HepG2 (cell line): ENCODE measurements around the gene TIMM23. TPM values are rescaled to one million over a fixed set of nuclear protein-coding genes. Genes with fewer than 3 reads are reported as not detected.
A peak's percentile ranks its signal among the peaks of the same experiment; 100 is the strongest.

Experiments used
- ASH2L ChIP-seq: fragments of 300-600, 200-600 bp; sonication (generic); IDR thresholded peaks from 2 replicates; pipeline ENCODE4 v1.7.0; 2017; ENCODE audit warnings: low read depth, mild to moderate bottlenecking, moderate library complexity, mixed read lengths, low read length; ENCODE audit not compliant: insufficient read length
- BRF2 ChIP-seq: sonication (generic); formaldehyde crosslinking; IDR thresholded peaks from 2 replicates; pipeline ENCODE4 v1.8.1; 2022; ENCODE audit warnings: mild to moderate bottlenecking, missing genetic modification reagents
- DMAP1 ChIP-seq: IDR thresholded peaks from 2 replicates; pipeline ENCODE4 v1.6.1; 2016
- GATAD1 ChIP-seq: IDR thresholded peaks from 2 replicates; pipeline ENCODE4 v1.6.1; 2016; ENCODE audit warnings: missing genetic modification reagents, missing compliant biosample characterization
- GATAD2A ChIP-seq: IDR thresholded peaks from 2 replicates; pipeline ENCODE4 v1.6.1; 2016
- NR2C2 ChIP-seq: sonication (generic); formaldehyde crosslinking; IDR thresholded peaks from 2 replicates; pipeline ENCODE4 v1.4.0; 2020; ENCODE audit warnings: missing genetic modification reagents, mild to moderate bottlenecking, moderate library complexity, borderline replicate concordance
- PRDM10 ChIP-seq: sonication (generic); formaldehyde crosslinking; IDR thresholded peaks from 2 replicates; pipeline ENCODE4 v1.4.0; 2020; ENCODE audit warnings: low read depth, missing genetic modification reagents
- SP2 ChIP-seq: sonication (generic); formaldehyde crosslinking; IDR thresholded peaks from 2 replicates; pipeline ENCODE4 v1.5.1; 2020; ENCODE audit warnings: mild to moderate bottlenecking, missing genetic modification reagents
- ZFY ChIP-seq: sonication (generic); formaldehyde crosslinking; IDR thresholded peaks from 2 replicates; pipeline ENCODE4 v1.4.0; 2020; ENCODE audit warnings: missing genetic modification reagents
- ZNF274 ChIP-seq: sonication (generic); formaldehyde crosslinking; IDR thresholded peaks from 2 replicates; pipeline ENCODE4 v1.5.1; 2020; ENCODE audit warnings: mild to moderate bottlenecking, missing genetic modification reagents
- ZNF589 ChIP-seq: sonication (generic); formaldehyde crosslinking; conservative IDR thresholded peaks from 2 replicates; pipeline ENCODE4 v1.8.0; 2022; ENCODE audit warnings: mild to moderate bottlenecking, moderate library complexity, missing genetic modification reagents
- polyA plus RNA-seq, 8 experiments: library from polyadenylated mRNA; depleted of rRNA in 3 of 8; stranded (reverse) in 7 of 8; unstranded in 1 of 8; fragments of >200 nt; fragmentation: Illumina TruSeq in 4 of 8; extraction: Trizol in 4 of 8; gene quantifications; 2 replicates each; pipeline versions ENCODE4 v1.2.1 to v1.2.3, GENCODE V29; 2011 to 2016; ENCODE audit warnings: low read depth in 4 of 8, missing spikeins in 1 of 8, mixed read lengths in 1 of 8; ENCODE audit not compliant: insufficient read depth in 1 of 8
- total RNA-seq, 5 experiments: library from RNA; depleted of rRNA; stranded (reverse); fragments of >200 nt; fragmentation: Illumina TruSeq; extraction: Trizol; gene quantifications; 2 replicates each; pipeline ENCODE4 v1.2.3, GENCODE V29; 2016; ENCODE audit warnings: low read depth in 1 of 5
- TF ChIP-seq, protein P1 (sequence below): sonication (generic); formaldehyde crosslinking; IDR thresholded peaks from 2 replicates; pipeline ENCODE4 v1.4.0; 2020; ENCODE audit warnings: missing genetic modification reagents
- TF ChIP-seq, protein P2 (sequence below): sonication (generic); formaldehyde crosslinking; IDR thresholded peaks from 2 replicates; pipeline ENCODE4 v1.4.0; 2020; ENCODE audit warnings: missing genetic modification reagents
- TF ChIP-seq, protein P3 (sequence below): sonication (generic); formaldehyde crosslinking; IDR thresholded peaks from 2 replicates; pipeline ENCODE4 v1.5.1; 2020; ENCODE audit warnings: mild to moderate bottlenecking, missing genetic modification reagents
- TF ChIP-seq, protein P4 (sequence below): sonication (generic); formaldehyde crosslinking; IDR thresholded peaks from 2 replicates; pipeline ENCODE4 v1.8.1; 2023; ENCODE audit warnings: mild to moderate bottlenecking, moderate library complexity, missing genetic modification reagents

The TIMM23 gene
- total and polyA plus RNA-seq, 2 of the 13 experiments (the other 11 are each of a cell fraction or from before 2014, with no cell fraction given), result 80.2 to 98.6 TPM

DNA sequence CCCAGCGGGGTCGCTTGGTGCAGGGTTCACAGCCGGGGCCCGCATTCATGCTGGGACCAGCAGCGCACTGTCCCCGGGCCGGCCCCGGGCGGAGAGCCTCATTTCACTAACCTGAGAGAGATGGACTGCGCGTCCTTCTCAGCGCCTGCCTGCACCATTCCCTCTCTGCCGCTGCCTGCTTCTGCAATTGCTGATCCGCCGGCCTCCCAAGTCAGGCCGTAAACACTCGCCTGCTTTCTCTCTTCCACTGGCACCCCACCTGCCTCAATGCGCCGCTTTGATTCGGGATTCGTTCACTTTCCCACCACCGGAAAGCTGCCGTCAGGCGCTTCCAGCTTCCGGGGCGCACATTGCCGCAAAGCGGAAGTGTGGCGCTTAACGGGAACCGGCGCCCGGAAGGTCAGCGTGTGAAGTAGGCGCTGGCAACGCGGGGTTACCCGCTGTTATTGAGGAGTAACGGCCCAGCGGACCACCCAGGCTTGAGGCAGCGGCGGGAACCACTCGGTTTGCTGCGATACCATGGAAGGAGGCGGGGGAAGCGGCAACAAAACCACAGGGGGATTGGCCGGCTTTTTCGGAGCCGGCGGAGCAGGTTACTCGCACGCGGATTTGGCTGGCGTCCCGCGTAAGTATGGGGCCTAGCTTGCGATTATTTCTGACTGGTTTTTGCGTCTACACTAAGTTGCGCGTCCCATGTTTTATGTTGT, at the start of gene TIMM23 (continued):
- TF ChIP-seq GATAD1 (CRISPR knock-in tag) (peak; percentile 98), ASH2L (peak; percentile 63), DMAP1 (CRISPR knock-in tag) (peak; percentile 71; the same call in 1 of the 2 replicates), ZNF274 (CRISPR knock-in tag) (peak; percentile 70; the same call in 1 of the 2 replicates), ZNF589 (CRISPR knock-in tag) (peak; percentile 63; the same call in 1 of the 2 replicates), NR2C2 (CRISPR knock-in tag) (peak; percentile 97), ZFY (CRISPR knock-in tag) (peak; percentile 90), BRF2 (peak; percentile 37; the same call in 1 of the 2 replicates), GATAD2A (0 out of 2 replicates have a peak, but pooled peaks have one; percentile 35), SP2 (peak; percentile 53), PRDM10 (0 out of 2 replicates have a peak, but pooled peaks have one; percentile 22)
- TF ChIP-seq, protein P1, sequence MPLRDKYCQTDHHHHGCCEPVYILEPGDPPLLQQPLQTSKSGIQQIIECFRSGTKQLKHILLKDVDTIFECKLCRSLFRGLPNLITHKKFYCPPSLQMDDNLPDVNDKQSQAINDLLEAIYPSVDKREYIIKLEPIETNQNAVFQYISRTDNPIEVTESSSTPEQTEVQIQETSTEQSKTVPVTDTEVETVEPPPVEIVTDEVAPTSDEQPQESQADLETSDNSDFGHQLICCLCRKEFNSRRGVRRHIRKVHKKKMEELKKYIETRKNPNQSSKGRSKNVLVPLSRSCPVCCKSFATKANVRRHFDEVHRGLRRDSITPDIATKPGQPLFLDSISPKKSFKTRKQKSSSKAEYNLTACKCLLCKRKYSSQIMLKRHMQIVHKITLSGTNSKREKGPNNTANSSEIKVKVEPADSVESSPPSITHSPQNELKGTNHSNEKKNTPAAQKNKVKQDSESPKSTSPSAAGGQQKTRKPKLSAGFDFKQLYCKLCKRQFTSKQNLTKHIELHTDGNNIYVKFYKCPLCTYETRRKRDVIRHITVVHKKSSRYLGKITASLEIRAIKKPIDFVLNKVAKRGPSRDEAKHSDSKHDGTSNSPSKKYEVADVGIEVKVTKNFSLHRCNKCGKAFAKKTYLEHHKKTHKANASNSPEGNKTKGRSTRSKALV (CRISPR knock-in tag), result peak; percentile 56; the same call in 1 of the 2 replicates
- TF ChIP-seq, protein P2, sequence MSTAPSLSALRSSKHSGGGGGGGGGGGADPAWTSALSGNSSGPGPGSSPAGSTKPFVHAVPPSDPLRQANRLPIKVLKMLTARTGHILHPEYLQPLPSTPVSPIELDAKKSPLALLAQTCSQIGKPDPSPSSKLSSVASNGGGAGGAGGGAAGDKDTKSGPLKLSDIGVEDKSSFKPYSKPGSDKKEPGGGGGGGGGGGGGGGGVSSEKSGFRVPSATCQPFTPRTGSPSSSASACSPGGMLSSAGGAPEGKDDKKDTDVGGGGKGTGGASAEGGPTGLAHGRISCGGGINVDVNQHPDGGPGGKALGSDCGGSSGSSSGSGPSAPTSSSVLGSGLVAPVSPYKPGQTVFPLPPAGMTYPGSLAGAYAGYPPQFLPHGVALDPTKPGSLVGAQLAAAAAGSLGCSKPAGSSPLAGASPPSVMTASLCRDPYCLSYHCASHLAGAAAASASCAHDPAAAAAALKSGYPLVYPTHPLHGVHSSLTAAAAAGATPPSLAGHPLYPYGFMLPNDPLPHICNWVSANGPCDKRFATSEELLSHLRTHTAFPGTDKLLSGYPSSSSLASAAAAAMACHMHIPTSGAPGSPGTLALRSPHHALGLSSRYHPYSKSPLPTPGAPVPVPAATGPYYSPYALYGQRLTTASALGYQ (CRISPR knock-in tag), result 0 out of 2 replicates have a peak, but pooled peaks have one; percentile 24
- TF ChIP-seq, protein P3, sequence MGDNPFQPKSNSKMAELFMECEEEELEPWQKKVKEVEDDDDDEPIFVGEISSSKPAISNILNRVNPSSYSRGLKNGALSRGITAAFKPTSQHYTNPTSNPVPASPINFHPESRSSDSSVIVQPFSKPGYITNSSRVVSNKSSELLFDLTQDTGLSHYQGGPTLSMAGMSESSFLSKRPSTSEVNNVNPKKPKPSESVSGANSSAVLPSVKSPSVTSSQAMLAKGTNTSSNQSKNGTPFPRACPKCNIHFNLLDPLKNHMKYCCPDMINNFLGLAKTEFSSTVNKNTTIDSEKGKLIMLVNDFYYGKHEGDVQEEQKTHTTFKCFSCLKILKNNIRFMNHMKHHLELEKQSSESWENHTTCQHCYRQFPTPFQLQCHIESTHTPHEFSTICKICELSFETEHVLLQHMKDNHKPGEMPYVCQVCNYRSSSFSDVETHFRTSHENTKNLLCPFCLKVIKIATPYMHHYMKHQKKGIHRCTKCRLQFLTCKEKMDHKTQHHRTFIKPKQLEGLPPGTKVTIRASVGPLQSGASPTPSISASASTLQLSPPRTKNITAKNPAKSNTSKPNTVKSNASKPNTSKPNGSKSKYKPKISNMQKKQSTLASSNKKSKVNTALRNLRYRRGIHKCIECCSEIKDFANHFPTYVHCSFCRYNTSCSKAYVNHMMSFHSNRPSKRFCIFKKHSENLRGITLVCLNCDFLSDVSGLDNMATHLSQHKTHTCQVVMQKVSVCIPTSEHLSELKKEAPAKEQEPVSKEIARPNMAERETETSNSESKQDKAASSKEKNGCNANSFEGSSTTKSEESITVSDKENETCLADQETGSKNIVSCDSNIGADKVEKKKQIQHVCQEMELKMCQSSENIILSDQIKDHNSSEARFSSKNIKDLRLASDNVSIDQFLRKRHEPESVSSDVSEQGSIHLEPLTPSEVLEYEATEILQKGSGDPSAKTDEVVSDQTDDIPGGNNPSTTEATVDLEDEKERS (CRISPR knock-in tag), result 0 out of 2 replicates have a peak, but pooled peaks have one; percentile 27
- TF ChIP-seq, protein P4, sequence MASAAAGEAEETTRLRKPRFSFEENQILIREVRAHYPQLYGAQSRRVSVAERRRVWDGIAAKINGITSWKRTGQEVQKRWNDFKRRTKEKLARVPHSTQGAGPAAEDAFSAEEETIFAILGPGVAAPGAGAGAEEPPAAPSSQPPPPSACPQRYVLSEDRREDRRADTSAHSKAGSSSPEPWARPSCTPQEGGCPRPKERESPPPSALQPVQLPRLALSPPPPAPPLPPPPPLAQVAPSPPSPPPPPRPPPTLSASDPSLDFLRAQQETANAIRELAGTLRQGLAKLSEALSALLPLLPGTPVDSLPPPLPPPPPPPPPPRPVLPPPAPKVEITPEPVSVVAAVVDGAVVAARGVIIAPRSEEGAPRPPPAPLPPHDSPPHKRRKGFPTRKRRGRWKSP (CRISPR knock-in tag), result peak; percentile 64; the same call in 1 of the 2 replicates
